Esophagus squamous epithelium (tissue), 4 donors: ENCODE data around the gene LMF1.

Source experiments
- POLR2A ChIP-seq, 4 donors: fragments of 450-650 bp; IDR thresholded peaks; one replicate each; pipeline ENCODE4 v1.6.1; 2017; ENCODE audit warnings: antibody characterized with exemption in 4 of 4, mild to moderate bottlenecking in 4 of 4, moderate library complexity in 3 of 4
- TF ChIP-seq, protein P1 (sequence below), 6 experiments: fragments of 450-650 bp in 4 of 6; fragments of 200-600 bp in 2 of 6; sonication (generic) in 2 of 6; IDR thresholded peaks; one replicate each; pipeline ENCODE4 v1.5.1; 2016 to 2019; ENCODE audit warnings: antibody characterized with exemption in 6 of 6, mild to moderate bottlenecking in 4 of 6, moderate library complexity in 4 of 6

GRCh38 chr16:922051-922450, 48.7 kb downstream of the LMF1 start:
- TF ChIP-seq, protein P1, sequence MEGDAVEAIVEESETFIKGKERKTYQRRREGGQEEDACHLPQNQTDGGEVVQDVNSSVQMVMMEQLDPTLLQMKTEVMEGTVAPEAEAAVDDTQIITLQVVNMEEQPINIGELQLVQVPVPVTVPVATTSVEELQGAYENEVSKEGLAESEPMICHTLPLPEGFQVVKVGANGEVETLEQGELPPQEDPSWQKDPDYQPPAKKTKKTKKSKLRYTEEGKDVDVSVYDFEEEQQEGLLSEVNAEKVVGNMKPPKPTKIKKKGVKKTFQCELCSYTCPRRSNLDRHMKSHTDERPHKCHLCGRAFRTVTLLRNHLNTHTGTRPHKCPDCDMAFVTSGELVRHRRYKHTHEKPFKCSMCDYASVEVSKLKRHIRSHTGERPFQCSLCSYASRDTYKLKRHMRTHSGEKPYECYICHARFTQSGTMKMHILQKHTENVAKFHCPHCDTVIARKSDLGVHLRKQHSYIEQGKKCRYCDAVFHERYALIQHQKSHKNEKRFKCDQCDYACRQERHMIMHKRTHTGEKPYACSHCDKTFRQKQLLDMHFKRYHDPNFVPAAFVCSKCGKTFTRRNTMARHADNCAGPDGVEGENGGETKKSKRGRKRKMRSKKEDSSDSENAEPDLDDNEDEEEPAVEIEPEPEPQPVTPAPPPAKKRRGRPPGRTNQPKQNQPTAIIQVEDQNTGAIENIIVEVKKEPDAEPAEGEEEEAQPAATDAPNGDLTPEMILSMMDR (IDR thresholded peaks at IDR 0.05) = no peak
- no peak for TF ChIP-seq POLR2A (IDR thresholded peaks at IDR 0.05)
